GM18861 (cell line): Measurements from ENCODE around the gene EPB41L3.

Experiments
- ATAC-seq: cut with Tn5 transposase; IDR thresholded peaks from one replicate; pipeline ENCODE4 v1.9.1; 2021; ENCODE audit not compliant: unreplicated experiment

The EPB41L3 gene

DNA sequence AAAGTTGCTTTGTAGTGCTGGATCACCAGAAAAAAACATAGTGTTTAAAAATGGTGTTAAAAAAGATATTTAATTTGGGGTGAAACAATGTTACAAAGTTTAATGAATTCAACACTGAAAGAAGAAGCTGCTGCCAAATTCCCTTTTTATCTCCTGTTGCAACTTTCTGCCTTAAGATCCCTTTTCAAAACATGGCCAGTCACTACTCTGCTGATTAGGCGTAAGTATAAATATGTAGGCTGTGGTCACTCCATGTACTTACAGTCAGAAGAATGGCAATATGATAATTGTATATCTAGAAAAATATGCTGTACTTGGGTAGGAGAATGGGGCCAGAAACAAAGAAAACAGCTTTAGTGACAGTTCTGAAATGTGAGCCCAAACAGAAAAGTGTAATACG is 124.8 kb downstream of the EPB41L3 start:
- ATAC-seq = no peak

DNA sequence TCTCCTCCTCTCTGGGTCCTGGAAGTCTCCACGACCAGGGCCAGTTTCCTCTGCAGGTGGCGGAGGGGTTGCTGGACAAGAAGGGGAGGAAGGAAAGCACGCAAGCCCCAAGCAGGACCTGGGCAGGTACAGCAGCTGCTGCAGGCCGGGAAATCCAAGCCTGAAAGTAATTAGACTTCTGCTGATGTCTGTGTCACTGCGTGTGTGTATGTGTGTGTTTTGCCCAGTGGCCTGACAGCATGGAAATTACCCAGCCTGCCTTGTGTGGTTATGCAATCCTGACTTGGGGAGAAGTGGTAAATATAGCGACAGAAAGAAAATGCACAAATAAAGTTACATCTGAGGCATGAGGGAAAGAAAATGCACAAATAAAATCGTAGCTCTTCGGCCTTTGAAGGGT is 126.5 kb downstream of the EPB41L3 start:
- no peak for ATAC-seq

DNA sequence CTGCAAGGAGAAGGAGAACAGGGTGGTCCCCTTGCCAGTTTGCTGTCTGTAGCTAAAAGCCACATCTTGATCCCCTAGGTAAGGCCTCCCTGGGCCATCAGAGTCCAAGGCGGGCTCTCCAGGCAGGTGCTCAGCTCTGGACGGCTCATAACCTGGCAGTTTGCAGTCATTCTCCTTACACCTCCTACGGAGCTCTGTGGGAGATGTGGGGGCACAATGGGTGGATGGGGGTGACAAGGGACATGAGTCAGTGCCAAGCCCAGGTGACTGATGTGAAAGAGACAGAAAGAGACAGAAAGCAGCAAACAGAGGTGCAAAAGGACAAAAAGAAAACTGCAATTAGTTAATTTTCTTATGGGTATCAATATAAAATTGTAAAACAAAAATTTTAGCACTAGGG is 127.7 kb downstream of the EPB41L3 start:
- ATAC-seq = no peak

DNA sequence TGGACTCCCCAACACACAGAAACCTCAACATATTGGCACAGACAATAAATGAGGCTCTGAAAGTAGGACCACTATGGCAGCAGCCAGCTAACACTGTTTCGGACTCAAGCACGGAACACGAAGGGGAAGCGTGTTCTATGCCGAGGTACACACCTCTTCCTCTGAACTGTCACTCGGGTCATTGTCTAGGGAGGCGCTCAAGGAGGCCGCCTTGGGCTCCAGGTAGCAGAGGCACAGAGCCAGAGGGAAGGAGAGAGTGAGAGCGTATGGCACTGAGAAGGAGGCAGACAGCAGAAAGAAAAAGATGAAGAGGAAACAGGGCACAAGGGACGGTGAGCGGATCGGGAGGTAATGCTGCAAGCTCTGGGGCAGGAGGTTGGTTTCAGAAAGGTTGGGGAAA is 128.1 kb downstream of the EPB41L3 start:
- ATAC-seq = no peak

DNA sequence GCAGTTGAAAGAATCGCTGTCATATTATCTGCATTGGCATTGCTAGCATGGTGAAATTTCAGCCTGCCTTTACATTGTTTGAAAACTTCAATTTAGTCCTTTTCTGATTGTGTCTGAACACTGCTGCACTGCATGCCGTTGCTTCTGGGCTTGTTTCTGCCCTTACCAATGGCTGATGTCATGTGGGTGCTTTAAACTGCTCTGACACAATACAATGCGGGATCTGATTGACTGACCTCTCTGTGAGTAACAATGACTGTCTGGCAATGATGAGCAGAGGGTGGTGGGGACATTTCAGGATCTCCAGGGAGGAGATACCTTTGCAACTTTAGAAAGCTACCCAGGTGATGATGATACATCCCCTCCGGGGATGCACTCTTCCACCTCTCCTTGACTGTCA is 128.8 kb downstream of the EPB41L3 start:
- no peak for ATAC-seq

GRCh38 chr18:5414546-5414945 is 129.3 kb downstream of the EPB41L3 start:
- ATAC-seq = no peak

GRCh38 chr18:5413447-5413846 is 130.3 kb downstream of the EPB41L3 start:
- no peak for ATAC-seq

GRCh38 chr18:5410582-5410981 is 133.2 kb downstream of the EPB41L3 start:
- ATAC-seq = no peak

- ATAC-seq = no peak
Observed at GRCh38 chr18:5398269-5398668, 145.5 kb downstream of the EPB41L3 start.

GRCh38 chr18:5397102-5397501 is 146.7 kb downstream of the EPB41L3 start:
- no peak for ATAC-seq

GRCh38 chr18:5395860-5396448 is 147.8 kb downstream of the EPB41L3 start:
- no peak for ATAC-seq

DNA sequence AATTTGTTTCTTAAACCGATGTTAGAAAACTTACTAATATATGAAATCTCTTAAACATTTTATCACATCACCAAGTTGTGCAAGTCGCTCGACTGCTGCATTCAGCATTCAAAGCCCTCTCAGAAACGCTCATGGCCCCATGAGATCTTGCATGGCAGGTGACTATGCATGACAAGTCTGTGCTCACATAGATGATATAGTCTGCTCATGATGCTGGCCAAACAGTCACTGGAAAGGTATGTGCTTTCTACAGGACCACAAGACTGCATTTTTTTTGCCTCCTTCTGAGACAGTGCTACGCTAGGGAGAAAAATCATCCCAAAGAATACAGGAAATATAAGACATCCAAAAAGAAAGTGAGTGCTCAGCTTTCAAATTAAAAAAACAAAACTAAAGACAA is 150.0 kb downstream of the EPB41L3 start:
- ATAC-seq = no peak

DNA sequence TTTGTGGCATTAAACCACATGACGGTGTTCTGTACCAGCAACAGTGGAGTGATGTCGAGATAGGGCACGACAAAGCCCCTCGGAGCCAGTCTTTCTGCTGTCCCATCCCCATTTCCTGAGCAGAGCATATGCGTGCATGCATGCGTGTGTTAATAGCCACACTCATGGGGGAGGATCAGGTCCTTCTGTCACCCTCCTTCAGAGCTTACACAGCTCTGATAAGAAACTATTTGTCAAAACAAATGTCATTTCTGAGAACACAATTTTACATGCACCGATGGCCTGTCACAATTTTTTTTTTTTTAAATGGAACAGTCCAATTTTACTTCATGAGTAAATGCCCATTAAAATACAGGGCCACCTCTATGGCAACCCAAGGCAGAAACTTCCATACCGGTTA is 152.4 kb downstream of the EPB41L3 start:
- ATAC-seq = no peak

- ATAC-seq = no peak
Observed at GRCh38 chr18:5389356-5389755, 154.4 kb downstream of the EPB41L3 start.

DNA sequence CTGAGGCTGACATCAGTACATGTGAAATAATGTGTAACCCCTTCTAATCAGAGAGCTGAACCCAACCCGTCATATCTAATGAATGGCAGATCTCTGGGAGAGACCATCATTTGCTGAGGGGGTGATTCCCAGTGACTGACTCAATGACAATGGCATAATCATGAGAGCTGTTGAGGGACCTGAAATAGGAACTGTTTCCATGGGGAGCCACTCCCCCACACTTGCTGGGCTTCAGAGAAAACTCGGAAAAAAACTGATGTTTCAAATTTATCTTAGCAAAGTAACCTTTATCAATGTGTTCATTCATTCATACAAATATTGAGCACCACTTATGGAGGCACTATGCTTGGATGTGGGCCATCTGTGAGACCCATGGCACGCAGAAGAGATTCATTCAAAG is 154.9 kb downstream of the EPB41L3 start:
- no peak for ATAC-seq

- no peak for ATAC-seq
Observed at GRCh38 chr18:5380586-5380985, 163.2 kb downstream of the EPB41L3 start.

DNA sequence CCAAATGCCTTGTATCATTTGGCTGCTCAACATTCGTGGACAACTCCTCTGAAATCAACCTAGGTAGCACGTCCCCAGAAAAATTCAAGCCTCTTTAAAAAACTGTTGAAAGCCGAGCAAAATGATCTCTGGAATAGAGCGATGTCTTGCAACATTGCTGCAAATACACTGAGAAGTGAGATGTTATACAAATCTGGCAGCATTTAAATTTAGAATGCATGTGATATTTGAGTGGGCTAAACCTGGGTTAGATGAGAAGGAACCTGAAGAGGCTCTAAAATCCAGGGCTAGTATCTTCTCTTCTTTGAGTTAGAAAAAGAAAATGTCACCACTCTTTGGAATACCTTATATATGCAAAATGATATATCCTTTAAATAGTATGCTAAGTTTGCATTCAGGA is 166.8 kb downstream of the EPB41L3 start:
- no peak for ATAC-seq

DNA sequence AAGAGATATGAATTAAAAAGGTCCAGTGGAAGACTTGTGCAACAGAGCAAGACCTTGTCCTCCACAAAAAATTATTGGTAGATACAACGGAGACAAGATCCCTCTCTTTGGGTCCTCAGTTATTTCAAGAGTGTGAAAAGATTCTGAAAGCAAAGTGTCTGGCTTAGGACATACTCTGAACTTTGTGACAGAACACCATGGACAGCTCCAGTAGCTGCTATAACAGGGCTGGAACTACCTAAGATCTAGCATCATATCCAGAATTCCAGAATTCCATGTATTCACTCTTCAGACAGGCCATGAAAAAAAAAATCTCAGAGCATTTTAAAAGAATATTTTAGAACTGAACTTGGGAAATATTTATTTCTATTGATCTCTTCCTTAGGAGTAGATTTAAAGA is 173.5 kb downstream of the EPB41L3 start:
- no peak for ATAC-seq

DNA sequence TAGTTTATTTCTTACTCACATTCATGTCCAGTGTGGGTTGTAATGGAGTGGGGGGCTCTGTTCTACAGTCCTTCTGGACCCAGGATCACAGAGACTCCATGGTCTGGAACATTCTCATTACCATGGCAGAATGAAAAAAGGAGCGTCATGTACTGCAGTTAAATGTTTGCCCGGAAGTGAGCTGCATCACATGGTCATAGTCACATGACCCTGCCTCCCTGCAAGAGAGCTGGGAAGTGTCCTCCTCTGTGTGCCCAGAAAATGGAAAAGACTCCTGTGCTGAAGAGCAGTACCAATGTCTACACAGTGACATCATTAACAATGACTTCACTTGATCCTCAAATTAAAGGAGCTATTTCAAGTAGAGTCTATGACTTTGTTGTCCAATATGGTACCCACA is 174.3 kb downstream of the EPB41L3 start:
- no peak for ATAC-seq

- no peak for ATAC-seq
Observed at GRCh38 chr18:5365443-5365842, 178.4 kb downstream of the EPB41L3 start.

GRCh38 chr18:5350636-5351035 is 193.2 kb downstream of the EPB41L3 start:
- no peak for ATAC-seq
